Panc1 (cell line): ENCODE data around the gene NFIC. TPM values are rescaled to one million over a fixed set of nuclear protein-coding genes. Genes with fewer than 3 reads are reported as not detected.

Source experiments
- ATAC-seq: fragments of 200-7000 bp; cut with Tn5 transposase; 2 replicates; pipeline ENCODE4 v1.9.1; 2020; ENCODE audit warnings: mild to moderate bottlenecking, moderate library complexity
- BruUV-seq: library from RNA; stranded (reverse); fragments of 400-500 nt; replicated peaks from 2 replicates; lab custom pipeline; 2021; lab: Mats Ljungman, UMichigan
- CTCF ChIA-PET: fragments of 300-600 bp; sonication (Branson Sonifier 250); formaldehyde crosslinking; loops from one replicate; lab custom pipeline; 2022; ENCODE audit warnings: antibody characterized with exemption; lab: Charles Lee
- POLR2A ChIA-PET: fragments of 300-600 bp; sonication (Branson Sonifier 250); formaldehyde crosslinking; loops from one replicate; lab custom pipeline; 2022; ENCODE audit warnings: antibody characterized with exemption; lab: Charles Lee
- DNase-seq: peaks from one replicate; pipeline ENCODE4 v3.0.0-alpha.2; 2010; ENCODE audit warnings: low read depth, low spot score
- H3K27ac ChIP-seq: 2 replicates; pipeline ENCODE4 v1.5.1; 2011; ENCODE audit warnings: mild to moderate bottlenecking, low read length, inconsistent platforms
- H3K27me3 ChIP-seq: fragments of 200-500 bp; sonication (Bioruptor generic); 2 replicates; pipeline ENCODE4 v1.6.0; 2014; ENCODE audit warnings: low read length, inconsistent platforms; ENCODE audit not compliant: control insufficient read depth, insufficient read depth
- H3K36me3 ChIP-seq: fragments of 200-500 bp; sonication (Bioruptor generic); 2 replicates; pipeline ENCODE4 v1.5.1; 2014; ENCODE audit warnings: inconsistent platforms, mild to moderate bottlenecking, low read length, moderate library complexity; ENCODE audit not compliant: control insufficient read depth, insufficient read depth
- H3K4me1 ChIP-seq: 2 replicates; pipeline ENCODE4 v1.5.1; 2011; ENCODE audit warnings: inconsistent platforms, mild to moderate bottlenecking, low read length, moderate library complexity; ENCODE audit not compliant: control insufficient read depth, insufficient read depth
- H3K4me3 ChIP-seq, 2 experiments: 2 replicates each; pipeline ENCODE4 v1.5.1; 2011 to 2012; ENCODE audit warnings: low read depth in 2 of 2, low read length in 2 of 2, mild to moderate bottlenecking in 2 of 2, inconsistent platforms in 1 of 2, moderate library complexity in 1 of 2
- H3K9me3 ChIP-seq: fragments of 200-500 bp; sonication (Bioruptor generic); 2 replicates; pipeline ENCODE4 v1.5.1; 2014; ENCODE audit warnings: low read depth, mild to moderate bottlenecking, inconsistent platforms, low read length, moderate library complexity; ENCODE audit not compliant: control insufficient read depth, insufficient read depth
- POLR2AphosphoS5 ChIP-seq: IDR thresholded peaks from 2 replicates; pipeline ENCODE4 v1.6.1; 2012; ENCODE audit warnings: mild to moderate bottlenecking, low read depth, low read length, moderate library complexity
- SIN3A ChIP-seq: IDR thresholded peaks from 2 replicates; pipeline ENCODE4 v1.6.1; 2012; ENCODE audit warnings: low read depth, mild to moderate bottlenecking, low read length, moderate library complexity, borderline replicate concordance; ENCODE audit not compliant: insufficient read depth
- TCF7L2 ChIP-seq: IDR thresholded peaks from 2 replicates; pipeline ENCODE4 v1.6.1; 2011; ENCODE audit warnings: mild to moderate bottlenecking, low read depth, low read length, inconsistent platforms
- in situ Hi-C: cut with HindIII; loops from 2 replicates; pipeline ENCODE4 v1.10.0; 2016; ENCODE audit warnings: low sequenced_read_pairs, low pct_unique_long_range_greater_than_20kb
- intact Hi-C: fragments of 100-400 bp; cut with micrococcal nuclease; formaldehyde crosslinking; loops from one replicate; pipeline ENCODE4 v1.10.0; 2022; ENCODE audit not compliant: unreplicated experiment
- total RNA-seq: library from RNA; stranded (reverse); gene quantifications from one replicate; pipeline ENCODE4 v1.2.1, GENCODE V29; 2021; ENCODE audit not compliant: unreplicated experiment
- TF ChIP-seq, protein P1 (sequence below): fragments of 450-650 bp; IDR thresholded peaks from 2 replicates; pipeline ENCODE4 v1.5.1; 2017; ENCODE audit warnings: mild to moderate bottlenecking
- TF ChIP-seq, protein P2 (sequence below), 2 experiments: IDR thresholded peaks; 2 replicates each; pipeline ENCODE4 v1.6.1; 2011 to 2012; ENCODE audit warnings: low read depth in 2 of 2, control low read depth in 1 of 2, low read length in 1 of 2, mild to moderate bottlenecking in 1 of 2, moderate library complexity in 1 of 2; ENCODE audit not compliant: insufficient read depth in 1 of 2

NFIC gene
- total RNA-seq, 1 experiment from 2014 or later: 120 TPM

- in situ Hi-C loops (no loop called here), intact Hi-C loops (no loop called here)
- Histone ChIP-seq H3K4me1 (peaks cover 34% of the 10 kb centered on the region), H3K36me3 (no peaks in the 10 kb centered on the region), H3K27ac (peak overlapping the region; percentile 81), H3K9me3 (no peaks in the 10 kb centered on the region), H3K4me3 (peak overlapping the region; percentile 61 to 66), H3K27me3 (no peaks in the 10 kb centered on the region)
- TF ChIP-seq, protein P1, sequence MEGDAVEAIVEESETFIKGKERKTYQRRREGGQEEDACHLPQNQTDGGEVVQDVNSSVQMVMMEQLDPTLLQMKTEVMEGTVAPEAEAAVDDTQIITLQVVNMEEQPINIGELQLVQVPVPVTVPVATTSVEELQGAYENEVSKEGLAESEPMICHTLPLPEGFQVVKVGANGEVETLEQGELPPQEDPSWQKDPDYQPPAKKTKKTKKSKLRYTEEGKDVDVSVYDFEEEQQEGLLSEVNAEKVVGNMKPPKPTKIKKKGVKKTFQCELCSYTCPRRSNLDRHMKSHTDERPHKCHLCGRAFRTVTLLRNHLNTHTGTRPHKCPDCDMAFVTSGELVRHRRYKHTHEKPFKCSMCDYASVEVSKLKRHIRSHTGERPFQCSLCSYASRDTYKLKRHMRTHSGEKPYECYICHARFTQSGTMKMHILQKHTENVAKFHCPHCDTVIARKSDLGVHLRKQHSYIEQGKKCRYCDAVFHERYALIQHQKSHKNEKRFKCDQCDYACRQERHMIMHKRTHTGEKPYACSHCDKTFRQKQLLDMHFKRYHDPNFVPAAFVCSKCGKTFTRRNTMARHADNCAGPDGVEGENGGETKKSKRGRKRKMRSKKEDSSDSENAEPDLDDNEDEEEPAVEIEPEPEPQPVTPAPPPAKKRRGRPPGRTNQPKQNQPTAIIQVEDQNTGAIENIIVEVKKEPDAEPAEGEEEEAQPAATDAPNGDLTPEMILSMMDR: no peak; the same call in 1 of the 2 replicates
- no peak for TF ChIP-seq TCF7L2
- TF ChIP-seq SIN3A: 0 out of 2 replicates have a peak, but pooled peaks have one; percentile 64
- no peak; the same call in 1 of the 2 replicates for TF ChIP-seq POLR2AphosphoS5
- TF ChIP-seq, protein P2, sequence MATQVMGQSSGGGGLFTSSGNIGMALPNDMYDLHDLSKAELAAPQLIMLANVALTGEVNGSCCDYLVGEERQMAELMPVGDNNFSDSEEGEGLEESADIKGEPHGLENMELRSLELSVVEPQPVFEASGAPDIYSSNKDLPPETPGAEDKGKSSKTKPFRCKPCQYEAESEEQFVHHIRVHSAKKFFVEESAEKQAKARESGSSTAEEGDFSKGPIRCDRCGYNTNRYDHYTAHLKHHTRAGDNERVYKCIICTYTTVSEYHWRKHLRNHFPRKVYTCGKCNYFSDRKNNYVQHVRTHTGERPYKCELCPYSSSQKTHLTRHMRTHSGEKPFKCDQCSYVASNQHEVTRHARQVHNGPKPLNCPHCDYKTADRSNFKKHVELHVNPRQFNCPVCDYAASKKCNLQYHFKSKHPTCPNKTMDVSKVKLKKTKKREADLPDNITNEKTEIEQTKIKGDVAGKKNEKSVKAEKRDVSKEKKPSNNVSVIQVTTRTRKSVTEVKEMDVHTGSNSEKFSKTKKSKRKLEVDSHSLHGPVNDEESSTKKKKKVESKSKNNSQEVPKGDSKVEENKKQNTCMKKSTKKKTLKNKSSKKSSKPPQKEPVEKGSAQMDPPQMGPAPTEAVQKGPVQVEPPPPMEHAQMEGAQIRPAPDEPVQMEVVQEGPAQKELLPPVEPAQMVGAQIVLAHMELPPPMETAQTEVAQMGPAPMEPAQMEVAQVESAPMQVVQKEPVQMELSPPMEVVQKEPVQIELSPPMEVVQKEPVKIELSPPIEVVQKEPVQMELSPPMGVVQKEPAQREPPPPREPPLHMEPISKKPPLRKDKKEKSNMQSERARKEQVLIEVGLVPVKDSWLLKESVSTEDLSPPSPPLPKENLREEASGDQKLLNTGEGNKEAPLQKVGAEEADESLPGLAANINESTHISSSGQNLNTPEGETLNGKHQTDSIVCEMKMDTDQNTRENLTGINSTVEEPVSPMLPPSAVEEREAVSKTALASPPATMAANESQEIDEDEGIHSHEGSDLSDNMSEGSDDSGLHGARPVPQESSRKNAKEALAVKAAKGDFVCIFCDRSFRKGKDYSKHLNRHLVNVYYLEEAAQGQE (IDR thresholded peaks at IDR 0.05; ENCODE audit: insufficient read depth in 1 of 2, low read depth in 2 of 2, low read length in 1 of 2): no peak
- no TSS peak for BruUV-seq
- ATAC-seq (peak; percentile 37), DNase-seq (no peak)
- POLR2A ChIA-PET: no interaction called here
- CTCF ChIA-PET: no interaction called here
Measured at GRCh38 chr19:3360421-3361383, 5.7 kb upstream of the NFIC start.

DNA sequence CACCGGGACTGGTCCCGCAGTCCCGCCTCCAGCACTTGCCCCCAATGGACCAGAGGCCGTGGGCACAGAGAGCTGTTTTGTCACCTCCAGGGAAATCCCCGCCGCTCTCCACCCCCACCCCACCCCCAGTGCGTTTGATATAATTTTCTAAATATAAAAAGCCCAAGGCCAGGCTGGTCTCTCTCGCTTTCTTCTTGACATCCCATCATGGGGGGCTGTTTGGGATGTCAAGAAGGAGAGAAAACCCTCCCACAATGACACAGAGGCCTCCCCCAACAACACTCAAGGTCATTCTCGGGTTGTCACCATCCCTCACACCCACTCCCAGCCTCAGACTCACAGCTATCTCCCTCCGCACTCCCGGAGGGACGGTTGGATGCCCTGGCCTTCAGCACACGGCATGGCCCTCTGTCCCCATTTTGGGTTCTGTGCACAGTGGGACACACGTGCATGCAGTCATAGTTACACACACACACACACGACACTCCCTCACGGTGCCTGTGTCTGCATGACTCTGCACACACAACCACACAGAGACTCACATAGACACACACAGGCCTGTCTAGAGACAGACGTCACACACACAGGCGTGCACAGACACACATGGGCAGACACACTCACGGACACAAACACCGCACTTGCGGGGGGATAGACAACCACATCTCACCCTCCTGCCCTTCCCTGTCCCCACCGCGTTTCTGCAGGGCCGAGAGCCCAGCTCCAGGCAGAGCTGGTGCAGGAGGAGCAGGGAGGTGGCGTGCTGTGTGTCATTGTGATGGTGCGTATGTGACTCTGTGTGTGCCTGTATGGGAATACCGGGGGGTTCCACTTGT lies 4.8 kb upstream of the NFIC start:
- TF ChIP-seq, protein P2 (IDR thresholded peaks at IDR 0.05; ENCODE audit: insufficient read depth in 1 of 2, low read depth in 2 of 2, low read length in 1 of 2): no peak
- TF ChIP-seq, protein P1: no peak
- TF ChIP-seq TCF7L2 (no peak), POLR2AphosphoS5 (no peak), SIN3A (no peak)
- Histone ChIP-seq H3K4me3 (peak overlapping the region; percentile 61 to 66), H3K36me3 (no peaks in the 10 kb centered on the region), H3K4me1 (peaks cover 34% of the 10 kb centered on the region), H3K9me3 (no peaks in the 10 kb centered on the region), H3K27me3 (no peaks in the 10 kb centered on the region), H3K27ac (peak overlapping the region; percentile 81)
- ChIA-PET POLR2A (no interaction called here), CTCF (interaction anchor here (0.7 kb wide), 1 partner anchor 86 kb away, joined by 5 read pairs; no protein-coding TSS in a partner anchor)
- intact Hi-C loops (no loop called here), in situ Hi-C loops (no loop called here)
- no TSS peak for BruUV-seq
- ATAC-seq (no peak), DNase-seq (no peak)
